Measurements from ENCODE around the gene RBBP6. TPM values are rescaled to one million over a fixed set of nuclear protein-coding genes. Genes with fewer than 3 reads are reported as not detected.

RBBP6 gene, protein sequence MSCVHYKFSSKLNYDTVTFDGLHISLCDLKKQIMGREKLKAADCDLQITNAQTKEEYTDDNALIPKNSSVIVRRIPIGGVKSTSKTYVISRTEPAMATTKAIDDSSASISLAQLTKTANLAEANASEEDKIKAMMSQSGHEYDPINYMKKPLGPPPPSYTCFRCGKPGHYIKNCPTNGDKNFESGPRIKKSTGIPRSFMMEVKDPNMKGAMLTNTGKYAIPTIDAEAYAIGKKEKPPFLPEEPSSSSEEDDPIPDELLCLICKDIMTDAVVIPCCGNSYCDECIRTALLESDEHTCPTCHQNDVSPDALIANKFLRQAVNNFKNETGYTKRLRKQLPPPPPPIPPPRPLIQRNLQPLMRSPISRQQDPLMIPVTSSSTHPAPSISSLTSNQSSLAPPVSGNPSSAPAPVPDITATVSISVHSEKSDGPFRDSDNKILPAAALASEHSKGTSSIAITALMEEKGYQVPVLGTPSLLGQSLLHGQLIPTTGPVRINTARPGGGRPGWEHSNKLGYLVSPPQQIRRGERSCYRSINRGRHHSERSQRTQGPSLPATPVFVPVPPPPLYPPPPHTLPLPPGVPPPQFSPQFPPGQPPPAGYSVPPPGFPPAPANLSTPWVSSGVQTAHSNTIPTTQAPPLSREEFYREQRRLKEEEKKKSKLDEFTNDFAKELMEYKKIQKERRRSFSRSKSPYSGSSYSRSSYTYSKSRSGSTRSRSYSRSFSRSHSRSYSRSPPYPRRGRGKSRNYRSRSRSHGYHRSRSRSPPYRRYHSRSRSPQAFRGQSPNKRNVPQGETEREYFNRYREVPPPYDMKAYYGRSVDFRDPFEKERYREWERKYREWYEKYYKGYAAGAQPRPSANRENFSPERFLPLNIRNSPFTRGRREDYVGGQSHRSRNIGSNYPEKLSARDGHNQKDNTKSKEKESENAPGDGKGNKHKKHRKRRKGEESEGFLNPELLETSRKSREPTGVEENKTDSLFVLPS (N-terminal part only)
- 31.5 and 61.0 TPM in 2 replicates for total RNA-seq

DNA sequence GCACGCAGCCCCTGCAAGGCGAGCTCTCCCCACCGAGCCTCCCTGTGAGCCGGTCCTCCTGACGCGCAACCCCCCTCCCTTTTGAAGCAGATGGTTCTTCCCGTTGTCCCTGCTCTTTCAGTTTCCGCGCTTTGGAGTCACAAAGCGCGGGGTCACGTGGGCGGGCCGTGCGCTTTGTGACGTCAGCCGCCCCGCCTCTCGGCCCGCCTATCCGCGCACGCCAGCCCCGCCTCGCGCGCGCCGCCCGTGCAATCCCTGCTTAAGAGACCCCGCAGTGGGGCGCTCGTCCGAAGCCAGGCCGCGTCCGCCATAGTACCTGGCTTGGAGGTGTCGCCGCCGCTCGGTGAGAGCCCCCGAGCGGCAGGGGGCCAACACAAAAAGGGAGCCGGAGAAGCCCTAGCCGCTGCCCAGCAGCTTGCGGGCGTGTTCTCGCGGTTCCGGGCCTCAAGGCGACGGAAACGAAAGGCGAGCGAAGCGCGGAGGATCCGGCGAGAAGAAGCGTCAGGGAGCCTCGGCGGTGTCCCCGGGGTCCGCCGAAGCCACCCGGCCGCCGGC is at the start of gene RBBP6:
Gene RBBP6, plus strand, starts transcription at position 272 of the 555 bp plus-strand sequence. CDS start 1,061 bp downstream, outside the sequence.

Other genes starting within 250 kb of the RBBP6 start
- 8.4 and 46.1 TPM in 2 replicates for gene TNRC6A, start 190.1 kb downstream of the RBBP6 start, total RNA-seq

Measured in airway epithelial cell (primary cell).